Epithelial cell of proximal tubule (primary cell): ENCODE measurements around the gene RABGAP1L. TPM values are rescaled to one million over a fixed set of nuclear protein-coding genes. Genes with fewer than 3 reads are reported as not detected.

Experiments
- DNase-seq: peaks from one replicate; pipeline ENCODE4 v3.0.0-alpha.2; 2011; ENCODE audit warnings: low read depth
- H3K4me3 ChIP-seq: 2 replicates; pipeline ENCODE4 v1.5.1; 2011; ENCODE audit warnings: low read depth, mild to moderate bottlenecking, low read length
- total RNA-seq: library from RNA; depleted of rRNA; stranded (reverse); fragments of >200 nt; gene quantifications from 2 replicates; pipeline ENCODE4 v1.2.3, GENCODE V29; 2015
- TF ChIP-seq, protein P1 (sequence below): conservative IDR thresholded peaks from 2 replicates; pipeline ENCODE4 v1.5.1; 2012; ENCODE audit warnings: low read depth, mild to moderate bottlenecking, low read length

The RABGAP1L gene
- total RNA-seq, 1 donor from 2014 or later = 16.3 TPM

- TF ChIP-seq, protein P1, sequence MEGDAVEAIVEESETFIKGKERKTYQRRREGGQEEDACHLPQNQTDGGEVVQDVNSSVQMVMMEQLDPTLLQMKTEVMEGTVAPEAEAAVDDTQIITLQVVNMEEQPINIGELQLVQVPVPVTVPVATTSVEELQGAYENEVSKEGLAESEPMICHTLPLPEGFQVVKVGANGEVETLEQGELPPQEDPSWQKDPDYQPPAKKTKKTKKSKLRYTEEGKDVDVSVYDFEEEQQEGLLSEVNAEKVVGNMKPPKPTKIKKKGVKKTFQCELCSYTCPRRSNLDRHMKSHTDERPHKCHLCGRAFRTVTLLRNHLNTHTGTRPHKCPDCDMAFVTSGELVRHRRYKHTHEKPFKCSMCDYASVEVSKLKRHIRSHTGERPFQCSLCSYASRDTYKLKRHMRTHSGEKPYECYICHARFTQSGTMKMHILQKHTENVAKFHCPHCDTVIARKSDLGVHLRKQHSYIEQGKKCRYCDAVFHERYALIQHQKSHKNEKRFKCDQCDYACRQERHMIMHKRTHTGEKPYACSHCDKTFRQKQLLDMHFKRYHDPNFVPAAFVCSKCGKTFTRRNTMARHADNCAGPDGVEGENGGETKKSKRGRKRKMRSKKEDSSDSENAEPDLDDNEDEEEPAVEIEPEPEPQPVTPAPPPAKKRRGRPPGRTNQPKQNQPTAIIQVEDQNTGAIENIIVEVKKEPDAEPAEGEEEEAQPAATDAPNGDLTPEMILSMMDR = no peak
- no peak for DNase-seq
- H3K4me3 ChIP-seq = no peak overlapping the region
Measured at GRCh38 chr1:174996476-174996875, 837.2 kb downstream of the RABGAP1L start.

GRCh38 chr1:174997041-174997440 lies 837.7 kb downstream of the RABGAP1L start:
- no peak overlapping the region for H3K4me3 ChIP-seq
- DNase-seq = no peak
- TF ChIP-seq, protein P1 = no peak

- TF ChIP-seq, protein P1 = peak; percentile 81
- H3K4me3 ChIP-seq = peak overlapping the region; percentile 60
- no peak for DNase-seq
Measured at GRCh38 chr1:174998569-174999215, 839.4 kb downstream of the RABGAP1L start.

DNA sequence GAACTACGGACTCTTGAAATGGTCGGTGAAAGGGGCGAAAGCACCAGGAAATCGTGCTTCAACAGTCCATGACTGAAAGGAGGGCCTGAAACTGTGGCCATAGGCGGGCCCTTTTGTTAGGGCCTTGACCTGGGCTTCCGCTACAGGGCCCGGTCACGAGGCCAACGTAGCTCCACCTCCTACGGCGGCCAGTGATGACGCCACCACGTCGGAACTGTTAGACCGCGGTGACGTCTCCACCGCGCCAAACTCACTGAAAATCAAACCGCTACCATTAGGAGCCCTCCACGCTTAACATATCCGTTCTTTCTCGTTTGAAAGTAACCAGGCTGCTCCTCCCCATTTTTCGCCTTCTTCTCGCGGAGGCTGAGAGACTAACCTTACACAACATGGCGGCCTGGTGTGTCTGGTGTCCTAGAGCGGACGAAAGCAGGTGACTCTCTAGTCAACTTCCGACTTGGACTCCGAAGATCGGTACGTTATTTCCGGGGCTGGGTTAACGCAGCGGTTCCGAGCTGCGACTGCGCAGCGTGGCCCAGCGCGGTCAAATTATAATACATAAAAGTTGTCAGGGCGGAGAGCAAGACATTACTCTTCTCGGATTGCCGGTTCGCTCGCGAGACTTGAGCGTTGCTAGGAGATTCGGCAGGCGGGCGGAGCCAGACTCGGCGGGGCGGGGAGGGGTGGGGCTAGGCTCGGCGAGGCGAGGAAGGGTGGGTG lies 840.1 kb downstream of the RABGAP1L start:
- TF ChIP-seq, protein P1 = no peak
- peak; percentile 97 for DNase-seq
- peak overlapping the region; percentile 72 for H3K4me3 ChIP-seq

GRCh38 chr1:174999936-175000696 lies 840.8 kb downstream of the RABGAP1L start, which contains the start of gene CACYBP:
TSS of gene CACYBP (plus strand) at chr1:174999947. CDS start at chr1:175000181, 234 bp downstream.
- DNase-seq = no peak
- H3K4me3 ChIP-seq = peak within 1 kb of the TSS; percentile 72
- TF ChIP-seq, protein P1 = no peak

DNA sequence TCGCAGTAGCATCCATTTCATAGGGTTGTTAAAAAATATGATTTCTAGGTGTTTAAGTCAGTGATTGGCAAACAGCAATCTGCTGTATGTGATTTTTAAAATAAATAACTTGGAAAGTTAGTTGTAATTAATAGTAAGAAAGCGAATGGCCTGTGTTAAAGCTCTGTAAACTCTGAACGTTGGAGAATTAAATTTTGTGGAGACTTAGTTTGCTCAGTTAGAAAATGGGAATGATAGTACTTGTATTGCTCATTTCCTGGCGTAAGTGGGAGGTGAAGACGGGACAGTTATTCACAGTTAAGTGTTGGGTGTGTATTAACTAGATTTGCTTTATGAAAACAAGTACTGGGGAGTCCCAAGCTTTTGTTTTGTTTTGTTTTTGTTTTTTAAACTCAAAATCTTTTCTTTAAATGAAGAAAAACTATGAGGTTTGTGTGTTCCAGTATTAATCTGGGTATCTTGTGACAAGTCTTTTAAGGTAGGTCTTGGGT lies 841.4 kb downstream of the RABGAP1L start:
- H3K4me3 ChIP-seq = peak overlapping the region; percentile 72
- TF ChIP-seq, protein P1 = no peak
- DNase-seq = no peak
